Measurements from ENCODE around the gene UHRF1.

DNA sequence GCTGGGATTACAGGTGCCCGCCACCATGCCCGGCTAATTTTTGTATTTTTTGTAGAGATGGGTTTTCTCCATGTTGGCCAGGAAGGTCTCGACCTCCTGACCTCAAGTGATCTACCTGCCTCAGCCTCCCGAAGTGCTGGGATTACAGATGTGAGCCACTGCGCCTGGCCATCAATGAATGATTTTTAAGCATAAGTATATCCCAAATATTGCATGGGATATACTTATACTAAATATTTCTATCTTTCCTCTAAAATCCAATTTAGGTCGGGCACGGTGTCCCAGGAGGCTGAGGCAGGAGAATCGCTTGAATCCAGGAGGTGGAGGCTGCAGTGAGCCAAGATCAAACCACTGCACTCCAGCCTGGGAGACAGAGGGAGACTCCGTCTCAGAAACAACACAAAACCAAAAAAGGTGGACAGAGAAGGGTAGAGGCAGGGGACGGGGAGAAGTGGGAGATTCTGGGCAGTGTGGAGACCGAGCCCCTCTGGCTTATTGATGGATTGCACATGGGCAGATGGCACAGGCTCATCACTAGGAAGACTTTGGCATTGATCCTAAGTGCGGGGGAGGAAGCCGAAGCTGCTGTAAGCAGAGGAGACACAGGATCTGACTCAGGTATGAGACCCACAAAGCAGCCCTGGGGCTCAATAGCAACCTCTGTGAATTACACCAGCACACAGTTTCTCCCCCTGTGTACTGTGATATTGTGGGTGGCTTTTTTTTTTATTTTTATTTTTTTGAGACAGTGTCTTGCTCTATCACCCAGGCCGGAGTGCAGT, 20.1 kb upstream of the UHRF1 start:
- TF ChIP-seq, protein P1, sequence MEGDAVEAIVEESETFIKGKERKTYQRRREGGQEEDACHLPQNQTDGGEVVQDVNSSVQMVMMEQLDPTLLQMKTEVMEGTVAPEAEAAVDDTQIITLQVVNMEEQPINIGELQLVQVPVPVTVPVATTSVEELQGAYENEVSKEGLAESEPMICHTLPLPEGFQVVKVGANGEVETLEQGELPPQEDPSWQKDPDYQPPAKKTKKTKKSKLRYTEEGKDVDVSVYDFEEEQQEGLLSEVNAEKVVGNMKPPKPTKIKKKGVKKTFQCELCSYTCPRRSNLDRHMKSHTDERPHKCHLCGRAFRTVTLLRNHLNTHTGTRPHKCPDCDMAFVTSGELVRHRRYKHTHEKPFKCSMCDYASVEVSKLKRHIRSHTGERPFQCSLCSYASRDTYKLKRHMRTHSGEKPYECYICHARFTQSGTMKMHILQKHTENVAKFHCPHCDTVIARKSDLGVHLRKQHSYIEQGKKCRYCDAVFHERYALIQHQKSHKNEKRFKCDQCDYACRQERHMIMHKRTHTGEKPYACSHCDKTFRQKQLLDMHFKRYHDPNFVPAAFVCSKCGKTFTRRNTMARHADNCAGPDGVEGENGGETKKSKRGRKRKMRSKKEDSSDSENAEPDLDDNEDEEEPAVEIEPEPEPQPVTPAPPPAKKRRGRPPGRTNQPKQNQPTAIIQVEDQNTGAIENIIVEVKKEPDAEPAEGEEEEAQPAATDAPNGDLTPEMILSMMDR (IDR thresholded peaks at IDR 0.05; ENCODE audit: low read depth, low read length, poor library complexity, severe bottlenecking) = no peak
- TF ChIP-seq EZH2phosphoT487 (IDR thresholded peaks at IDR 0.05; ENCODE audit: borderline replicate concordance, low read length) = no peak
